Right lobe of liver (tissue), 6 donors: ENCODE measurements around the gene MTUS2. TPM values are rescaled to one million over a fixed set of nuclear protein-coding genes. Genes with fewer than 3 reads are reported as not detected.
A peak's percentile ranks its signal among the peaks of the same experiment; 100 is the strongest.

ENCODE experiments used
- ATAC-seq, 4 donors: fragments of 200-7000 bp; cut with Tn5 transposase; one replicate each; pipeline ENCODE4 v1.9.1; 2020; ENCODE audit warnings: mild to moderate bottlenecking in 4 of 4, moderate library complexity in 4 of 4
- DNase-seq, 3 donors: peaks; one replicate each; pipeline ENCODE4 v3.0.0-alpha.2; 2020
- H3K27ac ChIP-seq, 3 donors: fragments of 200-600 bp; one replicate each; pipeline ENCODE4 v1.8.0; 2022
- H3K27me3 ChIP-seq, 2 donors: fragments of 200-600 bp; one replicate each; pipeline ENCODE4 v1.8.0; 2022
- H3K36me3 ChIP-seq, 4 donors: fragments of 200-600 bp; sonication (generic) in 1 of 4; one replicate each; pipeline versions ENCODE4 v1.5.1 to v1.8.0; 2017 to 2022; ENCODE audit warnings: control low read depth in 1 of 4
- H3K4me1 ChIP-seq, 4 donors: fragments of 200-600 bp; sonication (generic) in 1 of 4; one replicate each; pipeline versions ENCODE4 v1.5.1 to v1.8.0; 2017 to 2022; ENCODE audit warnings: control low read depth in 1 of 4
- H3K4me3 ChIP-seq, 3 donors: fragments of 200-600 bp; one replicate each; pipeline ENCODE4 v1.8.0; 2022
- H3K9me3 ChIP-seq, 4 donors: fragments of 200-600 bp; sonication (generic) in 1 of 4; one replicate each; pipeline versions ENCODE4 v1.5.1 to v1.8.0; 2017 to 2022; ENCODE audit warnings: control low read depth in 1 of 4
- CTCF ChIP-seq, 4 donors: fragments of 200-600 bp in 3 of 4; fragments of 450-650 bp in 1 of 4; IDR thresholded peaks; one replicate each; pipeline versions ENCODE4 v1.5.1 to v1.8.0; 2016 to 2022; ENCODE audit warnings: antibody characterized with exemption in 4 of 4, mild to moderate bottlenecking in 2 of 4
- POLR2A ChIP-seq: fragments of 450-650 bp; IDR thresholded peaks from one replicate; pipeline ENCODE4 v1.6.1; 2017; ENCODE audit warnings: antibody characterized with exemption, mild to moderate bottlenecking
- WGBS: methylation state at CpG from one replicate; pipeline ENCODE4 v1.1.6; 2018; ENCODE audit warnings: low coverage, low lambda C conversion rate; ENCODE audit not compliant: insufficient coverage; ENCODE audit errors: missing lambda C conversion rate; 5-methylcytosine and 5-hydroxymethylcytosine counted together
- intact Hi-C, 2 donors: fragments of 100-400 bp; cut with DNase I; formaldehyde crosslinking; loops; one replicate each; pipeline versions ENCODE4 v1.11.2 to v1.14.1; 2022
- total RNA-seq, 6 experiments: library from RNA; depleted of rRNA in 2 of 6; stranded (reverse); fragments of >200 nt in 2 of 6; fragmentation: NEBNext Ultra II Directional in 3 of 6; extraction: Animal tissue kit (Norgen Biotek cat#: 25700) in 3 of 6; gene quantifications; one replicate each; pipeline versions ENCODE4 v1.1.0 to v1.2.4, GENCODE V29; 2016 to 2023
- donor health status: DM: no; HTN: yes; CAD: no.
- donor health status: DM: no; HTN: no; CAD: no.
- donor health status: DM: no; HTN: no; CAD: no.
- donor health status: DM: no; HTN: yes; CAD: no.
- donor health status: DM: no; HTN: yes; CAD: no.

Gene MTUS2
- total RNA-seq, 6 experiments from 2014 or later = 0.15 to 2.2 (median 0.98) TPM

GRCh38 chr13:29020314-29020713 lies 200.2 kb downstream of the MTUS2 start:
- 43% methylated on average over 7 of the region's 7 CpGs for WGBS
- Histone ChIP-seq H3K9me3 (no peaks in the 10 kb centered on the region), H3K4me1 (peaks cover 0 to 17% (median 6%) of the 10 kb centered on the region in 4 donors), H3K27me3 (no peaks in the 10 kb centered on the region), H3K4me3 (no peak overlapping the region), H3K27ac (no peak overlapping the region), H3K36me3 (no peaks in the 10 kb centered on the region)
- no peak for DNase-seq
- intact Hi-C loops = no loop called here
- TF ChIP-seq CTCF (IDR thresholded peaks at IDR 0.05) = no peak
- no peak for TF ChIP-seq POLR2A
- ATAC-seq = peak; percentile 28 to 58 (median 38)

- TF ChIP-seq CTCF (IDR thresholded peaks at IDR 0.05) (no peak), POLR2A (no peak)
- no peak overlapping the region for H3K4me3 ChIP-seq
- ATAC-seq = peak; percentile 68 to 76 (median 73)
- peak overlapping the region in 2 of 3 donors; percentile 57 to 62 for H3K27ac ChIP-seq
- no peaks in the 10 kb centered on the region for H3K27me3 ChIP-seq
- H3K9me3 ChIP-seq = no peaks in the 10 kb centered on the region
- no peak for DNase-seq
- H3K4me1 ChIP-seq = peaks cover 0 to 17% (median 6%) of the 10 kb centered on the region in 4 donors
- intact Hi-C loops = no loop called here
- WGBS = 14% methylated on average over 2 of the region's 2 CpGs
- H3K36me3 ChIP-seq = no peaks in the 10 kb centered on the region
Measured at GRCh38 chr13:29021311-29021710, 201.2 kb downstream of the MTUS2 start.

GRCh38 chr13:29021717-29022116 lies 201.6 kb downstream of the MTUS2 start:
- Histone ChIP-seq H3K36me3 (no peaks in the 10 kb centered on the region), H3K4me3 (no peak overlapping the region), H3K4me1 (peaks cover 0 to 17% (median 6%) of the 10 kb centered on the region in 4 donors), H3K27ac (peak overlapping the region in 2 of 3 donors; percentile 57 to 62), H3K27me3 (no peaks in the 10 kb centered on the region), H3K9me3 (no peaks in the 10 kb centered on the region)
- intact Hi-C loops = no loop called here
- DNase-seq (no peak), ATAC-seq (peak in 1 of 4 donors; percentile 13)
- TF ChIP-seq CTCF (IDR thresholded peaks at IDR 0.05) = no peak
- no peak for TF ChIP-seq POLR2A
- WGBS = 74% methylated on average over 5 of the region's 5 CpGs

- DNase-seq = no peak
- TF ChIP-seq POLR2A (no peak), CTCF (IDR thresholded peaks at IDR 0.05) (no peak)
- Histone ChIP-seq H3K27ac (no peak overlapping the region), H3K4me1 (peaks cover 0 to 17% (median 6%) of the 10 kb centered on the region in 4 donors), H3K36me3 (no peaks in the 10 kb centered on the region), H3K4me3 (no peak overlapping the region), H3K27me3 (no peaks in the 10 kb centered on the region), H3K9me3 (no peaks in the 10 kb centered on the region)
- ATAC-seq = no peak
- WGBS = 94% methylated on average over 3 of the region's 4 CpGs
- intact Hi-C loops = no loop called here
Measured at GRCh38 chr13:29022410-29022809, 202.3 kb downstream of the MTUS2 start.

- intact Hi-C loops = no loop called here
- no peak for ATAC-seq
- H3K9me3 ChIP-seq = no peaks in the 10 kb centered on the region
- no peaks in the 10 kb centered on the region for H3K36me3 ChIP-seq
- 84% methylated on average over 3 of the region's 3 CpGs for WGBS
- no peak overlapping the region for H3K27ac ChIP-seq
- TF ChIP-seq POLR2A = no peak
- no peak for TF ChIP-seq CTCF (IDR thresholded peaks at IDR 0.05)
- H3K4me1 ChIP-seq = peaks cover 0 to 17% (median 6%) of the 10 kb centered on the region in 4 donors
- H3K27me3 ChIP-seq = no peaks in the 10 kb centered on the region
- no peak overlapping the region for H3K4me3 ChIP-seq
- no peak for DNase-seq
Measured at GRCh38 chr13:29022968-29023367, 202.8 kb downstream of the MTUS2 start.
